ENCODE results near the gene AHNAK. TPM values are rescaled to one million over a fixed set of nuclear protein-coding genes. Genes with fewer than 3 reads are reported as not detected.
"Not testable (repeated sequence)": the region's sequence is repeated elsewhere in the genome, so short reads cannot be mapped to it uniquely, and the experiment has no call there.

The AHNAK gene
- total and polyA plus RNA-seq, 9 donors: 114 to 699 (median 540) TPM

- whole genome bisulfite sequencing, 3 donors: 46 to 64% (median 54%) methylated on average over 12 of the region's 12 CpGs
- peak overlapping the region; percentile 85 for H3K4me3 ChIP-seq
- intact Hi-C loops (cut with DNase I): no loop called here
- no peaks in the 10 kb centered on the region for H3K9me3 ChIP-seq
- H3K4me1 ChIP-seq (ENCODE audit: insufficient read depth): peaks cover 7% of the 10 kb centered on the region
- peak in 1 of 5 donors; percentile 21 for DNase-seq
- H3K27me3 ChIP-seq: no peaks in the 10 kb centered on the region
- no peak for TF ChIP-seq EP300 (IDR thresholded peaks at IDR 0.05)
- TF ChIP-seq POLR2A (IDR thresholded peaks at IDR 0.05): no peak
- TF ChIP-seq, protein P1, sequence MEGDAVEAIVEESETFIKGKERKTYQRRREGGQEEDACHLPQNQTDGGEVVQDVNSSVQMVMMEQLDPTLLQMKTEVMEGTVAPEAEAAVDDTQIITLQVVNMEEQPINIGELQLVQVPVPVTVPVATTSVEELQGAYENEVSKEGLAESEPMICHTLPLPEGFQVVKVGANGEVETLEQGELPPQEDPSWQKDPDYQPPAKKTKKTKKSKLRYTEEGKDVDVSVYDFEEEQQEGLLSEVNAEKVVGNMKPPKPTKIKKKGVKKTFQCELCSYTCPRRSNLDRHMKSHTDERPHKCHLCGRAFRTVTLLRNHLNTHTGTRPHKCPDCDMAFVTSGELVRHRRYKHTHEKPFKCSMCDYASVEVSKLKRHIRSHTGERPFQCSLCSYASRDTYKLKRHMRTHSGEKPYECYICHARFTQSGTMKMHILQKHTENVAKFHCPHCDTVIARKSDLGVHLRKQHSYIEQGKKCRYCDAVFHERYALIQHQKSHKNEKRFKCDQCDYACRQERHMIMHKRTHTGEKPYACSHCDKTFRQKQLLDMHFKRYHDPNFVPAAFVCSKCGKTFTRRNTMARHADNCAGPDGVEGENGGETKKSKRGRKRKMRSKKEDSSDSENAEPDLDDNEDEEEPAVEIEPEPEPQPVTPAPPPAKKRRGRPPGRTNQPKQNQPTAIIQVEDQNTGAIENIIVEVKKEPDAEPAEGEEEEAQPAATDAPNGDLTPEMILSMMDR (IDR thresholded peaks at IDR 0.05): no peak
- H3K27ac ChIP-seq: peak overlapping the region in 1 of 2 donors; percentile 45
- H3K36me3 ChIP-seq: no peaks in the 10 kb centered on the region
These were observed 25.8 kb upstream of the AHNAK start for GRCh38 chr11:62572431-62572830.

GRCh38 chr11:62571493-62571892 is 24.9 kb upstream of the AHNAK start:
- H3K4me3 ChIP-seq; H3K4me1 ChIP-seq (ENCODE audit: insufficient read depth); intact Hi-C loops (cut with DNase I); H3K9me3 ChIP-seq; H3K36me3 ChIP-seq; H3K27ac ChIP-seq; H3K27me3 ChIP-seq: not testable (repeated sequence)
- peak in 1 of 5 donors; percentile 12 for DNase-seq
- 60 to 74% (median 66%) methylated on average over 5 of the region's 5 CpGs for WGBS, 3 donors

- H3K4me1 ChIP-seq (ENCODE audit: insufficient read depth); H3K4me3 ChIP-seq; H3K36me3 ChIP-seq; intact Hi-C loops (cut with DNase I); H3K9me3 ChIP-seq; H3K27ac ChIP-seq; DNase-seq; H3K27me3 ChIP-seq: not testable (repeated sequence)
- 90 to 94% (median 93%) methylated on average over 5 of the region's 5 CpGs for whole genome bisulfite sequencing, 3 donors
These were observed 24.3 kb upstream of the AHNAK start for GRCh38 chr11:62570903-62571302.

DNA sequence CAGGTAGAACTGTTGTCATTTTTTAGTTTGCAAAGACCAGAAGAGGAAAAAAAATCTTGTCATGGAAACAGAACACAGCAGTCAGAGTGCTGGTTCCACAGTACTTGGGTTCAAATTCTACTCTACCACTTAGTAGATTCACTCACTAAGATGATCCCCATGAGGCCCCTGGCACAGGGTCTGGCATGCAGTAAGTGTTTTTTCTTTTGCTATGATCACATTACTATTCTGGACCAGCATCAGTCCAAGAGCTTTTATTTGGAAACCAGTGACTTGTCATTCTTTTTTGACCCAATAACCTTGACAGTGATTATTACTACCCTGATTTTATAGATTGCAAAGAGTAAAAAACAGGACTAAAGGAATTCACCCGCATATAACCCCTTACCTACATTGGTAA is 23.0 kb upstream of the AHNAK start:
- H3K9me3 ChIP-seq: no peaks in the 10 kb centered on the region
- H3K4me1 ChIP-seq (ENCODE audit: insufficient read depth): peaks cover 3% of the 10 kb centered on the region
- intact Hi-C loops (cut with DNase I): no loop called here
- no peaks in the 10 kb centered on the region for H3K27me3 ChIP-seq
- TF ChIP-seq POLR2A (IDR thresholded peaks at IDR 0.05): no peak
- TF ChIP-seq, protein P1 (IDR thresholded peaks at IDR 0.05): no peak
- TF ChIP-seq EP300 (IDR thresholded peaks at IDR 0.05): no peak
- 56 to 74% (median 73%) methylated on average over 1 of the region's 1 CpG for WGBS, 3 donors
- H3K36me3 ChIP-seq: no peaks in the 10 kb centered on the region
- no peak overlapping the region for H3K27ac ChIP-seq
- H3K4me3 ChIP-seq: no peak overlapping the region
- no peak for DNase-seq

GRCh38 chr11:62567018-62567633 is 20.5 kb upstream of the AHNAK start:
- no peaks in the 10 kb centered on the region for H3K9me3 ChIP-seq
- H3K4me3 ChIP-seq: no peak overlapping the region
- 71 to 84% (median 82%) methylated on average over 8 of the region's 8 CpGs for WGBS, 3 donors
- intact Hi-C loops (cut with DNase I): no loop called here
- H3K27ac ChIP-seq: no peak overlapping the region
- H3K4me1 ChIP-seq (ENCODE audit: insufficient read depth): no peaks in the 10 kb centered on the region
- no peaks in the 10 kb centered on the region for H3K27me3 ChIP-seq
- no peak for TF ChIP-seq POLR2A (IDR thresholded peaks at IDR 0.05)
- TF ChIP-seq EP300 (IDR thresholded peaks at IDR 0.05): no peak
- TF ChIP-seq, protein P1 (IDR thresholded peaks at IDR 0.05): no peak
- DNase-seq: peak in 1 of 5 donors; percentile 5
- no peaks in the 10 kb centered on the region for H3K36me3 ChIP-seq

Measured in ovary (tissue), 9 donors.